ENCODE data around the gene DNER.

GRCh38 chr2:229708335-229708734 lies 6.0 kb downstream of the DNER start:
- TF ChIP-seq CTCF (conservative IDR thresholded peaks at IDR 0.05; ENCODE audit: low read depth, low read length) (no peak), EZH2 (IDR thresholded peaks at IDR 0.05; ENCODE audit: borderline replicate concordance, low read depth, low read length, poor library complexity, severe bottlenecking) (no peak)
